ENCODE data around the gene SLC6A6.

SLC6A6 gene

DNA sequence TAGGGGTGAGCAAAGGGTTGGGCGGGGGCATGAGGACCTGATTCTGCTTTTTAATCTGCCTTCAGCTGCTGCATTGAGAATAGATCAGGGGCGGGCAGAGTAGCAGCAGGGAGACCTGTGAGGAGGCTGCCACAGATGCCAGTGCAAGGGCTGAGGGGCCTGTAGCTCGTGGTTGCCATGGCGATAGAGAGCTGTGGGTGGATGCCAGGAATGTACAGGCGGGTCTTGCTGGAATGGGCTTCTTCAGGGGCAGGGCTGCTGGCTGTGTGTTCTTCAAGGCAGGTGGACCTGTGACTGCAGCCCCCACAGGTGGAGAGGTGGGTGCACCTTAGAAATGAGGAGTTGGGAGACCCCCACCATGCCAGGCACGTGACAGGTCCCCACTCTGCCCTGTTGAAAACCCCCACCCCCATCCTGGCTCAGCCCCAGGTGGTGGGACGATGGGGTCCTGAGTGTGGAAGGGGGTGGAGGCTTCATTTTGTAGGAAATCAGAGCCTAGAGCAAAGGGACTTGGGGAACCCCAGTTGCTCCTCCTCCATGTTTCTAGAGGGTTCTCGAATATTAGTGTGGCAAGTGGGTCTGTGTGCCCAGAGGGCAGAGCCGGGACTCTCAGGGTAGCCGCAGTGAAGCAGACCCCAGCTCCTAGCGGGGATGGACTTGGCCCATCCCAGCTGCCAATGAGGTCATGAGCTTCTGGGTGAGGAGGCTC lies 38.3 kb downstream of the SLC6A6 start:
- DNase-seq (ENCODE audit: extremely low read depth, insufficient read length): no peak
- TF ChIP-seq, protein P1, sequence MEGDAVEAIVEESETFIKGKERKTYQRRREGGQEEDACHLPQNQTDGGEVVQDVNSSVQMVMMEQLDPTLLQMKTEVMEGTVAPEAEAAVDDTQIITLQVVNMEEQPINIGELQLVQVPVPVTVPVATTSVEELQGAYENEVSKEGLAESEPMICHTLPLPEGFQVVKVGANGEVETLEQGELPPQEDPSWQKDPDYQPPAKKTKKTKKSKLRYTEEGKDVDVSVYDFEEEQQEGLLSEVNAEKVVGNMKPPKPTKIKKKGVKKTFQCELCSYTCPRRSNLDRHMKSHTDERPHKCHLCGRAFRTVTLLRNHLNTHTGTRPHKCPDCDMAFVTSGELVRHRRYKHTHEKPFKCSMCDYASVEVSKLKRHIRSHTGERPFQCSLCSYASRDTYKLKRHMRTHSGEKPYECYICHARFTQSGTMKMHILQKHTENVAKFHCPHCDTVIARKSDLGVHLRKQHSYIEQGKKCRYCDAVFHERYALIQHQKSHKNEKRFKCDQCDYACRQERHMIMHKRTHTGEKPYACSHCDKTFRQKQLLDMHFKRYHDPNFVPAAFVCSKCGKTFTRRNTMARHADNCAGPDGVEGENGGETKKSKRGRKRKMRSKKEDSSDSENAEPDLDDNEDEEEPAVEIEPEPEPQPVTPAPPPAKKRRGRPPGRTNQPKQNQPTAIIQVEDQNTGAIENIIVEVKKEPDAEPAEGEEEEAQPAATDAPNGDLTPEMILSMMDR (IDR thresholded peaks at IDR 0.05; ENCODE audit: insufficient read depth, low read length, poor library complexity, severe bottlenecking): no peak
- Histone ChIP-seq H3K36me3 (ENCODE audit: control insufficient read depth, insufficient read depth, low read length) (peaks cover 4% of the 10 kb centered on the region), H3K4me3 (replicated peaks; ENCODE audit: low read depth, low read length) (no peak overlapping the region), H3K27me3 (replicated peaks; ENCODE audit: control insufficient read depth, insufficient read depth, low read length) (no peaks in the 10 kb centered on the region)

DNA sequence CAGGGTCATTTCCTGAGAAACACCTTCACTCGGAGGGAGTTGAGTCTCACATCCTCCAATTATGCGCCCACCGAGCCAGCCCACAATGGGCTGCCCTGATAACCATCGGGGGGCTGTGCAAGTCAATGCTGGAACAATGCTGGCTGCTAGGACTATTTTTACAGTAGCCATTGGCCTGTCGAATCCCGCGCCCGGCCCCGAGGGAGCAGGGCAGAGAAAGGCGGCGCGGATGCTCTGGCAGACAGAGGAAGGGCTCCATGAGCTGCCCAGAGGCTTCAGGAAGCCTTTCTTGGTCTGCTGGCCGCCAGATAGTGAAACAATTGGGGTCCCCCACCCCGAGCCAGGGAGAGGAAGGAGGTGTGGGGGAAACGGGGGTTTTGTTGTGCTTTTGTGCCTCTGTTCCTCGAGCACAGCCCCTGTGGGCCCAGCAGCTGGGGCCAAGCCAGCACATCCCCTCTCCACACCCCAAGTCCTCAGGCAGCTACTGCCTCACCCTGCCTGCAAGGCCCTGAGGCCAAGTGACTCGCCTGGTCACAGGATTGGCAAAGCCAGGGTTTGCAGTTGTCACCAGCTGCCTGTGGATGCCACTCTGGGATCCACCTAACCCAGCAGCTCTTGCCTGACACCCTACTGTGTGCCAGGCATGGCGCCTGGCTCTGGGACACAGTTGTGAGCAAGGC lies 39.0 kb downstream of the SLC6A6 start:
- TF ChIP-seq, protein P1 (IDR thresholded peaks at IDR 0.05; ENCODE audit: insufficient read depth, low read length, poor library complexity, severe bottlenecking): no peak
- DNase-seq (ENCODE audit: extremely low read depth, insufficient read length): no peak
- Histone ChIP-seq H3K36me3 (ENCODE audit: control insufficient read depth, insufficient read depth, low read length) (peaks cover 7% of the 10 kb centered on the region), H3K4me3 (replicated peaks; ENCODE audit: low read depth, low read length) (no peak overlapping the region), H3K27me3 (replicated peaks; ENCODE audit: control insufficient read depth, insufficient read depth, low read length) (no peaks in the 10 kb centered on the region)

DNA sequence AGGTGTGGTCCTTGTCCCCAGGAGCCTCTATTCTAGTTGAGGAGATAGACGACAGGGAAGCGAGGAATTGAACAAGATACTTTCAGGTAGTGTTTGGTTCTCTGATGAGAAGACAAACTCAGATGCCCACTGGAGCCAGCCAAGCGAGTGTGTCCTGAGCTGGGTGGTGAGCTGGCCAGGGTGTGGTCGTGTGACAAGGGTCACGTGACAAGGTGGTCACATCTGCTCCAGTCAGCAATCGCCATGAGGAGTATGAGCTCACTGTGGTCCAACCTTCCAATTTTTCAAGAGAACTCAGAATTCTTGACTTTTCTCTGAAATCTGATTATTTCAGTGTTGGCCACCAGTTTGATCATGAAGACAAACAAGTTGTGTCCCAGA lies 39.5 kb downstream of the SLC6A6 start:
- TF ChIP-seq, protein P1 (IDR thresholded peaks at IDR 0.05; ENCODE audit: insufficient read depth, low read length, poor library complexity, severe bottlenecking): no peak
- Histone ChIP-seq H3K27me3 (replicated peaks; ENCODE audit: control insufficient read depth, insufficient read depth, low read length) (no peaks in the 10 kb centered on the region), H3K36me3 (ENCODE audit: control insufficient read depth, insufficient read depth, low read length) (peaks cover 7% of the 10 kb centered on the region), H3K4me3 (replicated peaks; ENCODE audit: low read depth, low read length) (no peak overlapping the region)
- DNase-seq (ENCODE audit: extremely low read depth, insufficient read length): no peak

DNA sequence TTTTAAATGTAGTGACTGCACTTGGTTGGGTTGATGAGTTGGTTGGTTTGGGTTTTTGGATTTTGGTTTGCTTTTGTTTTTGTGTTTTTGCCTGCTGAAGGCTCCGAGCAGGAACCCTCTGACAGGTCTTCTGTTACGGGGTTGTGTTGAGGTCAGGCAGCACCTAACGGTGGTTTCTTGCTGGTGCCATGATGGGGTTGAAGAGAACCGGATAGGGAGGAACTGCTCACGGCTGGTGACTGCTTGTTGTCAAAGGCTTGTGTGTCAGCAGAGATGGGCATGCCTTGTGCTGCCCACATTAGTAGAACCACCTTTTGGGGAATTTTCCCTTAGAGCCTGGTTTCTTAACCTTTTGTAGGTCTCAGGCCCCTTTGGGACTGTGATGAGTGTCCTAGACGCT lies 42.0 kb downstream of the SLC6A6 start:
- Histone ChIP-seq H3K36me3 (ENCODE audit: control insufficient read depth, insufficient read depth, low read length) (peaks cover 22% of the 10 kb centered on the region), H3K27me3 (replicated peaks; ENCODE audit: control insufficient read depth, insufficient read depth, low read length) (no peaks in the 10 kb centered on the region), H3K4me3 (replicated peaks; ENCODE audit: low read depth, low read length) (no peak overlapping the region)
- TF ChIP-seq, protein P1 (IDR thresholded peaks at IDR 0.05; ENCODE audit: insufficient read depth, low read length, poor library complexity, severe bottlenecking): no peak
- DNase-seq (ENCODE audit: extremely low read depth, insufficient read length): no peak

DNA sequence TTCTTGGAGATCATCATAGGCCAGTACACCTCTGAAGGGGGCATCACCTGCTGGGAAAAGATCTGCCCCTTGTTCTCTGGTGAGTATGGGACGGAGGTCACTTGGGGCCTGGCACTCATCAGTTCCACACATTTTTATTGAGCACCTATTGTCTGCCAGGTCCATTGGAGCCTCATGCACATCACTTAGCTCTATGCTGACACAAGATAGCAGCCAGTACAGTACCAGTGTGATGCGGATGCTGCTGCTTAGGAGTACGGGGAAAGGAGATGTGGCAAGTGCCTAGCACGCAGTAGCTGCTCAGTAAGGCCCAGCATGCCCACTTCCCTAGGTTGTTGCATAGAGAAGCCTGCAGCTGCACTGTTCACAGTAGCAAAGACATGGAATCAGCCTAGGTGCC lies 43.4 kb downstream of the SLC6A6 start:
- DNase-seq (ENCODE audit: extremely low read depth, insufficient read length): no peak
- Histone ChIP-seq H3K27me3 (replicated peaks; ENCODE audit: control insufficient read depth, insufficient read depth, low read length) (no peaks in the 10 kb centered on the region), H3K4me3 (replicated peaks; ENCODE audit: low read depth, low read length) (no peak overlapping the region), H3K36me3 (ENCODE audit: control insufficient read depth, insufficient read depth, low read length) (peaks cover 23% of the 10 kb centered on the region)
- TF ChIP-seq, protein P1 (IDR thresholded peaks at IDR 0.05; ENCODE audit: insufficient read depth, low read length, poor library complexity, severe bottlenecking): no peak

Measured in GM06990 (cell line).